CD4-positive, alpha-beta T cell (primary cell): Measurements from ENCODE around the gene CRACR2A. TPM values are rescaled to one million over a fixed set of nuclear protein-coding genes. Genes with fewer than 3 reads are reported as not detected.

Experiments used
- ATAC-seq: fragments of 200-7000 bp; cut with Tn5 transposase; one replicate; pipeline ENCODE4 v1.10.0; 2022; ENCODE audit warnings: mild to moderate bottlenecking; ENCODE audit not compliant: poor library complexity
- CTCF ChIA-PET: fragments of 350-600 bp; sonication (Branson Sonifier 250); formaldehyde crosslinking; loops from one replicate; lab custom pipeline; 2021; ENCODE audit warnings: antibody characterized with exemption, inconsistent platforms; lab: Charles Lee
- POLR2A ChIA-PET: fragments of 350-600 bp; sonication (Branson Sonifier 250); formaldehyde crosslinking; loops from one replicate; lab custom pipeline; 2021; ENCODE audit warnings: antibody characterized with exemption, inconsistent platforms; lab: Charles Lee
- DNase-seq, 14 experiments: peaks; one replicate each; pipeline ENCODE4 v3.0.0-alpha.2; 2013 to 2020; ENCODE audit warnings: mixed read lengths in 2 of 14
- H3K27ac ChIP-seq, 2 donors: one replicate each; pipeline versions ENCODE4 v1.5.1 to v1.7.0; 2013; ENCODE audit warnings: low read length in 2 of 2, low read depth in 1 of 2, mild to moderate bottlenecking in 1 of 2
- H3K27me3 ChIP-seq, 2 experiments: 1 replicate in 1 of 2; 2 replicates in 1 of 2; pipeline versions ENCODE4 v1.6.1 to v1.7.0; 2013; ENCODE audit warnings: low read length in 2 of 2, control low read depth in 1 of 2, mild to moderate bottlenecking in 1 of 2, moderate library complexity in 1 of 2; ENCODE audit not compliant: insufficient read depth in 2 of 2, control insufficient read depth in 1 of 2
- H3K36me3 ChIP-seq: one replicate; pipeline ENCODE4 v1.6.1; 2013; ENCODE audit warnings: low read length, control low read depth; ENCODE audit not compliant: insufficient read depth
- H3K4me1 ChIP-seq: one replicate; pipeline ENCODE4 v1.6.1; 2013; ENCODE audit warnings: low read length, control low read depth; ENCODE audit not compliant: insufficient read depth
- H3K4me3 ChIP-seq: one replicate; pipeline ENCODE4 v1.5.1; 2013; ENCODE audit warnings: mild to moderate bottlenecking, low read length, moderate library complexity
- H3K9me3 ChIP-seq, 2 experiments: 1 replicate in 1 of 2; 2 replicates in 1 of 2; pipeline versions ENCODE4 v1.6.1 to v1.7.0; 2013; ENCODE audit warnings: low read length in 2 of 2, mild to moderate bottlenecking in 2 of 2, control low read depth in 1 of 2, moderate library complexity in 1 of 2; ENCODE audit not compliant: control insufficient read depth in 1 of 2, insufficient read depth in 1 of 2
- H3K27ac Mint-ChIP-seq: one replicate; pipeline ENCODE4 v1.8.0; 2020; ENCODE audit warnings: mixed read lengths
- H3K27me3 Mint-ChIP-seq: one replicate; pipeline ENCODE4 v1.8.0; 2021; ENCODE audit warnings: mixed read lengths
- H3K36me3 Mint-ChIP-seq: one replicate; pipeline ENCODE4 v1.8.0; 2021; ENCODE audit warnings: low read depth, mixed read lengths
- H3K4me1 Mint-ChIP-seq: one replicate; pipeline ENCODE4 v1.8.0; 2021; ENCODE audit warnings: low read depth, mixed read lengths
- H3K4me3 Mint-ChIP-seq: one replicate; pipeline ENCODE4 v1.8.0; 2020; ENCODE audit warnings: mild to moderate bottlenecking, mixed read lengths
- H3K9me3 Mint-ChIP-seq: one replicate; pipeline ENCODE4 v1.8.0; 2020; ENCODE audit warnings: mixed read lengths
- CTCF ChIP-seq: fragments of 200-600 bp; IDR thresholded peaks from one replicate; pipeline ENCODE4 v1.8.0; 2022; ENCODE audit warnings: antibody characterized with exemption, mild to moderate bottlenecking
- intact Hi-C, 2 experiments: fragments of 100-400 bp; cut with DNase I in 1 of 2; cut with micrococcal nuclease in 1 of 2; formaldehyde crosslinking; loops; one replicate each; pipeline versions ENCODE4 v1.15.1 to v1.9.0; 2023 to 2025; cut with DNase I, micrococcal nuclease
- total RNA-seq, 174 experiments: library from RNA in 2 of 174; stranded (reverse) in 2 of 174; gene quantifications; one replicate each; pipeline ENCODE4 v1.2.3 and lab custom pipeline; 2021 to 2026

CRACR2A gene
- total RNA-seq, 2 experiments from 2014 or later, result 23.5 to 27.5 TPM

- Mint-ChIP-seq H3K27me3 (no peaks in the 10 kb centered on the region), H3K27ac (no peak overlapping the region), H3K9me3 (no peaks in the 10 kb centered on the region), H3K4me3 (no peak overlapping the region), H3K36me3 (no peaks in the 10 kb centered on the region), H3K4me1 (peaks cover 5% of the 10 kb centered on the region)
- H3K27me3 ChIP-seq, result no peaks in the 10 kb centered on the region
- H3K4me1 ChIP-seq, result peaks cover 2% of the 10 kb centered on the region
- peak; percentile 75 for TF ChIP-seq CTCF
- POLR2A ChIA-PET, result no interaction called here
- DNase-seq (peak in 4 of 14 experiments; percentile 12 to 67 (median 58)), ATAC-seq (peak; percentile 63)
- CTCF ChIA-PET, result interaction anchor here (0.6 to 0.9 kb wide), 3 partner anchors 13 to 477 kb away, joined by 3 to 6 read pairs (median 3); no protein-coding TSS in a partner anchor
- intact Hi-C loops, result loop anchor here (1.0 kb wide), 2 partner anchors 119 to 477 kb away; no protein-coding TSS in a partner anchor
- H3K9me3 ChIP-seq, result no peaks in the 10 kb centered on the region
- H3K36me3 ChIP-seq, result no peaks in the 10 kb centered on the region
- no peak overlapping the region for H3K4me3 ChIP-seq
- no peak overlapping the region for H3K27ac ChIP-seq
Observed at GRCh38 chr12:3777206-3777809, 24.4 kb upstream of the CRACR2A start.

GRCh38 chr12:3775385-3776035, 22.6 kb upstream of the CRACR2A start:
- Mint-ChIP-seq H3K4me1 (peaks cover 13% of the 10 kb centered on the region), H3K4me3 (no peak overlapping the region), H3K9me3 (no peaks in the 10 kb centered on the region), H3K27me3 (no peaks in the 10 kb centered on the region), H3K36me3 (no peaks in the 10 kb centered on the region), H3K27ac (no peak overlapping the region)
- intact Hi-C loops, result no loop called here
- no peak overlapping the region for H3K4me3 ChIP-seq
- DNase-seq, result no peak
- H3K36me3 ChIP-seq, result no peaks in the 10 kb centered on the region
- ATAC-seq, result no peak
- ChIA-PET POLR2A (no interaction called here), CTCF (no interaction called here)
- H3K27me3 ChIP-seq, result no peaks in the 10 kb centered on the region
- H3K27ac ChIP-seq, result no peak overlapping the region
- TF ChIP-seq CTCF, result no peak
- H3K4me1 ChIP-seq, result peaks cover 3% of the 10 kb centered on the region
- H3K9me3 ChIP-seq, result no peaks in the 10 kb centered on the region

GRCh38 chr12:3772380-3772779, 19.5 kb upstream of the CRACR2A start:
- H3K9me3 ChIP-seq, result no peaks in the 10 kb centered on the region
- CTCF ChIA-PET, result no interaction called here
- peak in 3 of 14 experiments; percentile 6 to 30 (median 25) for DNase-seq
- H3K27ac ChIP-seq, result no peak overlapping the region
- H3K27me3 ChIP-seq, result no peaks in the 10 kb centered on the region
- no peaks in the 10 kb centered on the region for H3K9me3 Mint-ChIP-seq
- peak overlapping the region; percentile 19 for H3K27ac Mint-ChIP-seq
- H3K4me3 Mint-ChIP-seq, result no peak overlapping the region
- H3K36me3 Mint-ChIP-seq, result no peaks in the 10 kb centered on the region
- H3K4me3 ChIP-seq, result no peak overlapping the region
- POLR2A ChIA-PET, result no interaction called here
- no peak for TF ChIP-seq CTCF
- intact Hi-C loops, result no loop called here
- peak; percentile 71 for ATAC-seq
- no peaks in the 10 kb centered on the region for H3K36me3 ChIP-seq
- H3K4me1 ChIP-seq, result peaks cover 3% of the 10 kb centered on the region
- peaks cover 13% of the 10 kb centered on the region for H3K4me1 Mint-ChIP-seq
- H3K27me3 Mint-ChIP-seq, result no peaks in the 10 kb centered on the region
